NCI-H1930 (cell line): ENCODE data around the gene CRAMP1.
A peak's percentile ranks its signal among the peaks of the same experiment; 100 is the strongest.
"Not testable (repeated sequence)": the region's sequence is repeated elsewhere in the genome, so short reads cannot be mapped to it uniquely, and the experiment has no call there.

Experiments
- DNase-seq, 2 experiments: peaks; one replicate each; lab custom pipeline; 2025; lab: John Stamatoyannopoulos, UW

Gene CRAMP1

GRCh38 chr16:1612320-1613111 is at the start of gene CRAMP1:
Gene CRAMP1, plus strand, starts transcription at chr16:1612360. Its CDS starts 2,280 bp downstream, at chr16:1614640.
- no peak for DNase-seq

GRCh38 chr16:1563786-1564185 is 48.4 kb upstream of the CRAMP1 start:
- no peak for DNase-seq

GRCh38 chr16:1564325-1564724 is 47.8 kb upstream of the CRAMP1 start:
- DNase-seq: no peak

GRCh38 chr16:1565083-1565805 is 46.9 kb upstream of the CRAMP1 start:
- DNase-seq: no peak

- DNase-seq: no peak
These were observed 44.2 kb upstream of the CRAMP1 start for GRCh38 chr16:1567988-1568387.

- no peak for DNase-seq
These were observed 41.0 kb upstream of the CRAMP1 start for GRCh38 chr16:1571012-1571671.

- DNase-seq: no peak
These were observed 39.5 kb upstream of the CRAMP1 start for GRCh38 chr16:1572673-1573072.

- no peak for DNase-seq
These were observed 38.9 kb upstream of the CRAMP1 start for GRCh38 chr16:1573301-1573700.

GRCh38 chr16:1575578-1575977 is 36.6 kb upstream of the CRAMP1 start:
- DNase-seq: no peak

GRCh38 chr16:1579214-1579613 is 32.9 kb upstream of the CRAMP1 start:
- no peak for DNase-seq

GRCh38 chr16:1580256-1580655 is 31.9 kb upstream of the CRAMP1 start:
- no peak for DNase-seq

- no peak for DNase-seq
These were observed 31.2 kb upstream of the CRAMP1 start for GRCh38 chr16:1580956-1581355.

GRCh38 chr16:1581804-1582203 is 30.4 kb upstream of the CRAMP1 start:
- no peak for DNase-seq

- DNase-seq: no peak
These were observed 29.0 kb upstream of the CRAMP1 start for GRCh38 chr16:1583180-1583579.

- DNase-seq: peak in 1 of 2 experiments; percentile 41
These were observed 27.2 kb upstream of the CRAMP1 start for GRCh38 chr16:1584926-1585484.

GRCh38 chr16:1590366-1590765 is 21.8 kb upstream of the CRAMP1 start:
- no peak for DNase-seq

- no peak for DNase-seq
These were observed 21.0 kb upstream of the CRAMP1 start for GRCh38 chr16:1590930-1591705.

GRCh38 chr16:1592446-1592845 is 19.7 kb upstream of the CRAMP1 start:
- no peak for DNase-seq

GRCh38 chr16:1595511-1595910 is 16.6 kb upstream of the CRAMP1 start:
- not testable (repeated sequence) for DNase-seq

GRCh38 chr16:1596516-1596915 is 15.6 kb upstream of the CRAMP1 start:
- DNase-seq: no peak

- DNase-seq: no peak
These were observed 15.0 kb upstream of the CRAMP1 start for GRCh38 chr16:1597154-1597553.

GRCh38 chr16:1601031-1601430 is 11.1 kb upstream of the CRAMP1 start:
- DNase-seq: no peak
